ENCODE results near the gene CLN6.

CLN6 gene

DNA sequence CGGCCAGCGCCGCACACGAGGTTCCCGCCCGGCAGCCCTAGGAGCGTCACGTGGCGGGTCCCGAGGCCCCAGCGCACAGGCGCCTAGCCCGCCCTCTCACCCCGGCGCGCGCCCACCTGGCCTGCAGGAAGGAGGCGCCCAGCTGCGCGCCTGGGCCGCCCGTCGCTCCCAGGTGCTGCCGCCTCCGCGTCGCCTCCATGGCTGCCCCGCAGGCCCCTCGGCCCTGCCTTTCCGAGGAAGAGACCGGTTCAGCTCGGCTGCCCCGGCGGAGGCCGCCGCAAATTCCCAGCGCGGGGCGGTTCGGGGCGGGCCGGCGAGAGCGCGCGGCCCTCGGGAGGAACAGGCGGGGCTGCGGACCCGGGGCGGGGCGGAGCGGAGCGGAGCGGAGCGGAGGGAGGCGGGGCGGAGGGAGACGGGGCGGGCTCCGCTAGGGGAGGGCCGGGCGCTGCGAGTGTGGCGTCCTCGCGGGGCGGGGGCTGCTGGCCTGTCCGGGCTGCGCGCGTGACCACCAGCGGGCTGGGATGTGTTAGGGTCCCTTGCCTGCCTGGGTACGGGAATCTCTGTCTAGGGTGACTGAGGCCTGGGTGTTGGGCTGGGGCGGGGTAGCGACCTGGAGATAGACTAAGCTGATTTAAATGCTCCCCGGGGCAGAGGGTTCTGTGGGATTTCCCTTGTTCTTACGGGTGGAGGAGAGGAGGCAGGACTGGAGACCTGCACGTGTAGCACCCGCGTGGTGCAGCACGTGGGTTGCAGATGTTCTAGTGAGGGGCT, at the start of gene CLN6:
TSS of gene CLN6 (minus strand) at position 343 of the 771 bp plus-strand sequence. CDS start at position 199, 144 bp downstream.
- DNase-seq, result peak; percentile 81
- no peaks in the 10 kb centered on the region for H3K27me3 Mint-ChIP-seq
- peaks cover 40 to 72% of the 10 kb centered on the region in 2 donors for H3K4me1 Mint-ChIP-seq
- peak within 1 kb of the TSS; percentile 95 for H3K27ac Mint-ChIP-seq
- H3K36me3 Mint-ChIP-seq, result peaks cover under 1 to 13% of the 10 kb centered on the region in 2 donors
- H3K4me3 Mint-ChIP-seq, result peak within 1 kb of the TSS; percentile 81 to 84
- no peaks in the 10 kb centered on the region for H3K9me3 Mint-ChIP-seq
- ATAC-seq (replicated peaks), result peak; percentile 78 to 87

GRCh38 chr15:68278595-68279405, 49.3 kb upstream of the CLN6 start:
- DNase-seq, result no peak
- ATAC-seq (replicated peaks), result peak; percentile 8 to 9
- peak overlapping the region; percentile 94 to 97 for H3K4me3 Mint-ChIP-seq
- peaks cover 14 to 20% of the 10 kb centered on the region in 2 donors for H3K36me3 Mint-ChIP-seq
- no peaks in the 10 kb centered on the region for H3K9me3 Mint-ChIP-seq
- peaks cover 34 to 53% of the 10 kb centered on the region in 2 donors for H3K4me1 Mint-ChIP-seq
- no peaks in the 10 kb centered on the region for H3K27me3 Mint-ChIP-seq
- H3K27ac Mint-ChIP-seq, result peak overlapping the region; percentile 99

DNA sequence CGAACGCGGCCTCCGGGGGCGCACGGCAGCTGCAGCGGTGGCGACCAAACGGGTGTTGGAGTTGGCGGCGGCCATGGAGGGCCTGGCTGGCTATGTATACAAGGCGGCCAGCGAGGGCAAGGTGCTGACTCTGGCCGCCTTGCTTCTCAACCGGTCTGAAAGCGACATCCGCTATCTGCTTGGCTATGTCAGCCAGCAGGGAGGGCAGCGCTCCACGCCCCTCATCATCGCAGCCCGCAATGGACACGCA, 48.7 kb upstream of the CLN6 start:
- H3K9me3 Mint-ChIP-seq, result no peaks in the 10 kb centered on the region
- DNase-seq, result no peak
- peaks cover 14 to 20% of the 10 kb centered on the region in 2 donors for H3K36me3 Mint-ChIP-seq
- H3K4me3 Mint-ChIP-seq, result peak overlapping the region; percentile 94 to 97
- no peaks in the 10 kb centered on the region for H3K27me3 Mint-ChIP-seq
- peaks cover 32 to 53% of the 10 kb centered on the region in 2 donors for H3K4me1 Mint-ChIP-seq
- peak overlapping the region; percentile 99 for H3K27ac Mint-ChIP-seq
- ATAC-seq (replicated peaks), result no peak

- Mint-ChIP-seq H3K4me1 (peaks cover 32 to 53% of the 10 kb centered on the region in 2 donors), H3K27ac (peak within 1 kb of the TSS; percentile 99), H3K36me3 (peaks cover 16 to 20% of the 10 kb centered on the region in 2 donors), H3K27me3 (no peaks in the 10 kb centered on the region), H3K9me3 (no peaks in the 10 kb centered on the region), H3K4me3 (peak within 1 kb of the TSS; percentile 94 to 97)
- DNase-seq (peak; percentile 90), ATAC-seq (replicated peaks) (peak; percentile 85 to 88)
Observed at GRCh38 chr15:68277603-68278344, 48.2 kb upstream of the CLN6 start, which contains the start of gene FEM1B. TSS of gene FEM1B (plus strand) at chr15:68277745. CDS start at chr15:68278418, 673 bp downstream.

- Mint-ChIP-seq H3K4me3 (peak overlapping the region; percentile 94 to 97), H3K9me3 (no peaks in the 10 kb centered on the region), H3K27ac (peak overlapping the region; percentile 99), H3K4me1 (peaks cover 32 to 51% of the 10 kb centered on the region in 2 donors), H3K27me3 (no peaks in the 10 kb centered on the region), H3K36me3 (peaks cover 16 to 20% of the 10 kb centered on the region in 2 donors)
- ATAC-seq (replicated peaks) (no peak), DNase-seq (no peak)
Observed at GRCh38 chr15:68277131-68277602, 47.6 kb upstream of the CLN6 start.

GRCh38 chr15:68276668-68277067, 47.1 kb upstream of the CLN6 start:
- peak overlapping the region; percentile 94 to 97 for H3K4me3 Mint-ChIP-seq
- DNase-seq (no peak), ATAC-seq (replicated peaks) (no peak)
- peak overlapping the region; percentile 99 for H3K27ac Mint-ChIP-seq
- H3K27me3 Mint-ChIP-seq, result no peaks in the 10 kb centered on the region
- H3K4me1 Mint-ChIP-seq, result peaks cover 27 to 46% of the 10 kb centered on the region in 2 donors
- H3K36me3 Mint-ChIP-seq, result peaks cover 12 to 15% of the 10 kb centered on the region in 2 donors
- H3K9me3 Mint-ChIP-seq, result no peaks in the 10 kb centered on the region

GRCh38 chr15:68275165-68275746, 45.7 kb upstream of the CLN6 start:
- ATAC-seq (replicated peaks) (no peak), DNase-seq (no peak)
- no peak overlapping the region for H3K27ac Mint-ChIP-seq
- peaks cover 7 to 10% of the 10 kb centered on the region in 2 donors for H3K36me3 Mint-ChIP-seq
- H3K27me3 Mint-ChIP-seq, result no peaks in the 10 kb centered on the region
- H3K4me1 Mint-ChIP-seq, result peaks cover 21 to 36% of the 10 kb centered on the region in 2 donors
- no peaks in the 10 kb centered on the region for H3K9me3 Mint-ChIP-seq
- no peak overlapping the region for H3K4me3 Mint-ChIP-seq

DNA sequence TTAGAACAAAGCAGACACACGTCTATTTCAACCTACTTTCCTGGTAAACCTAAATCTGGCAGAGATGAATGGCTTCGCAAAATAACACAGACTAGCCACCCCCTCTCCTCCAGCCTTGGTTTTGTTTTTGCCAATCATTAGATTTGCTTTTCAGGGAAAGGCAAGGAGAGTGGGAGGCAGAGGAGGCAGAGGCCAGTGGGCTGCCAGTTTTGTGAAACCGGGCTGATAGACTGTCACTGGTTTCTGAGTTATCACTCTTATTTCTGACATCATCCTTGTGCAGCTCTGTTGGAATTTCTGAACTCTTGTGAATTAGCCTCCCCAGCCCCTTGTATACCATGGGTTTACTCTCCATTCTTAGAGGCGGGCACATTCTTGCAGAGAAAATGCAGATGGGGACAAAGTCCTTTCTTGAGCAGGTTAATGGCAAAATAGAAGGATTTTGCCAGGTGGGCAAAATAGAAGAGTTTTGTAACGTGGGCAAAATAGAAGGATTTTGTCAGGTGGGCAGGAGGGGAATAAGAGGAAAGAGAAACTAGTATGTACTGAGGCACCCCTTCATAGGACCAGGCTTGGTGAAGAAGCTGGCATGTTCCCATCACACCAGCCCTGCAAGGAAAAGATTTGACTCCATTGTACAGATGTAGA, 44.8 kb upstream of the CLN6 start:
- no peak overlapping the region for H3K4me3 Mint-ChIP-seq

GRCh38 chr15:68272721-68273271, 43.3 kb upstream of the CLN6 start:
- Mint-ChIP-seq H3K27me3 (peaks cover 2 to 6% of the 10 kb centered on the region in 2 donors), H3K9me3 (no peaks in the 10 kb centered on the region), H3K36me3 (peaks cover 0 to 2% of the 10 kb centered on the region in 2 donors), H3K4me1 (peaks cover 9 to 18% of the 10 kb centered on the region in 2 donors), H3K4me3 (no peak overlapping the region), H3K27ac (no peak overlapping the region)
- DNase-seq, result no peak
- no peak for ATAC-seq (replicated peaks)

More for the DNA sequence above, 44.8 kb upstream of the CLN6 start:
- no peak for DNase-seq
- Mint-ChIP-seq H3K27me3 (peaks cover 0 to 4% of the 10 kb centered on the region in 2 donors), H3K4me1 (peaks cover 15 to 27% of the 10 kb centered on the region in 2 donors), H3K9me3 (no peaks in the 10 kb centered on the region), H3K36me3 (peaks cover 2 to 5% of the 10 kb centered on the region in 2 donors), H3K27ac (no peak overlapping the region)
- ATAC-seq (replicated peaks), result no peak

- DNase-seq (no peak), ATAC-seq (replicated peaks) (no peak)
- H3K36me3 Mint-ChIP-seq, result peaks cover 0 to 2% of the 10 kb centered on the region in 2 donors
- no peaks in the 10 kb centered on the region for H3K9me3 Mint-ChIP-seq
- H3K4me1 Mint-ChIP-seq, result peaks cover 5 to 14% of the 10 kb centered on the region in 2 donors
- H3K4me3 Mint-ChIP-seq, result no peak overlapping the region
- no peak overlapping the region for H3K27ac Mint-ChIP-seq
- H3K27me3 Mint-ChIP-seq, result peaks cover 5 to 8% of the 10 kb centered on the region in 2 donors
Observed at GRCh38 chr15:68271854-68272471, 42.4 kb upstream of the CLN6 start.

GRCh38 chr15:68268405-68268804, 38.9 kb upstream of the CLN6 start:
- Mint-ChIP-seq H3K27me3 (peaks cover 16 to 23% of the 10 kb centered on the region in 2 donors), H3K4me3 (no peak overlapping the region), H3K4me1 (no peaks in the 10 kb centered on the region), H3K36me3 (peaks cover 0 to 2% of the 10 kb centered on the region in 2 donors), H3K9me3 (no peaks in the 10 kb centered on the region), H3K27ac (no peak overlapping the region)
- ATAC-seq (replicated peaks), result no peak
- DNase-seq, result no peak

- ATAC-seq (replicated peaks), result no peak
Observed at GRCh38 chr15:68265674-68266073, 36.1 kb upstream of the CLN6 start.

GRCh38 chr15:68265081-68265480, 35.6 kb upstream of the CLN6 start:
- H3K27ac Mint-ChIP-seq, result no peak overlapping the region
- no peaks in the 10 kb centered on the region for H3K4me1 Mint-ChIP-seq
- no peaks in the 10 kb centered on the region for H3K36me3 Mint-ChIP-seq
- no peak for DNase-seq
- H3K4me3 Mint-ChIP-seq, result no peak overlapping the region
- ATAC-seq (replicated peaks), result no peak
- H3K27me3 Mint-ChIP-seq, result peaks cover 16 to 23% of the 10 kb centered on the region in 2 donors
- H3K9me3 Mint-ChIP-seq, result no peaks in the 10 kb centered on the region

More at GRCh38 chr15:68265674-68266073, 36.1 kb upstream of the CLN6 start:
- Mint-ChIP-seq H3K4me1 (no peaks in the 10 kb centered on the region), H3K27ac (no peak overlapping the region), H3K4me3 (no peak overlapping the region), H3K27me3 (peaks cover 16 to 23% of the 10 kb centered on the region in 2 donors), H3K36me3 (no peaks in the 10 kb centered on the region), H3K9me3 (no peaks in the 10 kb centered on the region)
- no peak for DNase-seq

All from stimulated activated naive B cell treated with anti-CD40 and anti-IgM and Interleukin-4, amounts not matched to agents 10 μg/mL and 1 μg/mL and 100 μg/mL, for 72 hours (primary cell).